SK-N-SH (cell line): ENCODE measurements around the gene VIM. TPM values are rescaled to one million over a fixed set of nuclear protein-coding genes. Genes with fewer than 3 reads are reported as not detected.

ENCODE experiments used
- polyA plus RNA-seq, 3 experiments: library from polyadenylated mRNA; depleted of rRNA; stranded (reverse); fragments of >200 nt; gene quantifications; 2 replicates each; pipeline ENCODE4 v1.2.3, GENCODE V29; 2012

VIM gene
- polyA plus RNA-seq, 1 of the 3 experiments (the other 2 are of a cell fraction), result 5,016 TPM

Other genes with a start within 250 kb of the VIM start
- gene CUBN, start 98.4 kb upstream of the VIM start, polyA plus RNA-seq (2012; rRNA removed), result 2.4 and 2.7 TPM in 2 replicates
- 3.1 and 4.1 TPM in 2 replicates for gene TRDMT1, start 26.6 kb upstream of the VIM start, polyA plus RNA-seq (2012; rRNA removed)
- 0.03 TPM in 1 of 2 replicates, not detected in the other for gene ST8SIA6, start 226.4 kb downstream of the VIM start, polyA plus RNA-seq (2012; rRNA removed)